Muscle layer of duodenum (tissue), 2 donors: ENCODE data around the gene ADAM15.
A peak's percentile ranks its signal among the peaks of the same experiment; 100 is the strongest.

Experiments used
- H3K27ac ChIP-seq: one replicate; pipeline ENCODE4 v1.7.0; 2013; ENCODE audit warnings: mild to moderate bottlenecking, low read length
- H3K27me3 ChIP-seq: one replicate; pipeline ENCODE4 v1.7.0; 2013; ENCODE audit warnings: low read depth, mild to moderate bottlenecking, control low read depth, low read length
- H3K36me3 ChIP-seq, 2 donors: one replicate each; pipeline ENCODE4 v1.7.0; 2013; ENCODE audit warnings: low read length in 2 of 2, control low read depth in 1 of 2, mild to moderate bottlenecking in 1 of 2; ENCODE audit not compliant: insufficient read depth in 2 of 2, control insufficient read depth in 1 of 2
- H3K4me1 ChIP-seq, 2 donors: one replicate each; pipeline ENCODE4 v1.7.0; 2013; ENCODE audit warnings: low read length in 2 of 2, mild to moderate bottlenecking in 2 of 2, control low read depth in 1 of 2, moderate library complexity in 1 of 2; ENCODE audit not compliant: insufficient read depth in 2 of 2, control insufficient read depth in 1 of 2
- H3K4me3 ChIP-seq, 2 donors: one replicate each; pipeline ENCODE4 v1.7.0; 2013; ENCODE audit warnings: low read length in 2 of 2, low read depth in 1 of 2, mild to moderate bottlenecking in 1 of 2
- H3K9me3 ChIP-seq, 2 donors: one replicate each; pipeline ENCODE4 v1.7.0; 2013; ENCODE audit warnings: low read length in 2 of 2, control low read depth in 1 of 2, mild to moderate bottlenecking in 1 of 2; ENCODE audit not compliant: control insufficient read depth in 1 of 2
- donor health status: healthy.

The ADAM15 gene

DNA sequence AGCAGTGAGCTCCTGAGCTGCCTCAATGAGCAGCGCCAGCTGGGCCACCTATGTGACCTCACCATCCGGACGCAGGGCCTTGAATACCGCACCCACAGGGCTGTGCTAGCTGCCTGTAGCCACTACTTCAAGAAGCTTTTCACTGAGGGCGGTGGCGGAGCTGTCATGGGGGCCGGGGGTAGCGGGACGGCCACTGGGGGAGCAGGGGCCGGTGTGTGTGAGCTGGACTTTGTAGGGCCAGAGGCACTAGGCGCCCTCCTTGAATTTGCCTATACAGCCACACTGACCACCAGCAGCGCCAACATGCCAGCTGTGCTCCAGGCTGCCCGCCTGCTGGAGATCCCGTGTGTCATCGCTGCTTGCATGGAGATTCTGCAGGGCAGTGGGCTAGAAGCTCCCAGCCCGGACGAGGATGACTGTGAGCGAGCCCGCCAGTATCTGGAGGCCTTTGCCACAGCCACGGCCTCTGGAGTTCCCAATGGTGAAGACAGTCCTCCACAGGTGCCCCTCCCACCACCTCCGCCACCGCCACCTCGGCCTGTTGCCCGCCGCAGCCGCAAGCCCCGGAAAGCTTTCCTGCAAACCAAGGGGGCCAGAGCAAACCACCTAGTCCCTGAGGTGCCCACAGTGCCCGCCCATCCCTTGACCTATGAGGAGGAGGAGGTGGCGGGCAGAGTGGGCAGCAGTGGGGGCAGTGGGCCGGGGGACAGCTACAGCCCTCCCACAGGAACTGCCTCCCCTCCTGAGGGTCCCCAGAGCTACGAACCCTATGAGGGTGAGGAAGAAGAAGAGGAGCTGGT is 36.2 kb upstream of the ADAM15 start:
- Histone ChIP-seq H3K9me3 (no peaks in the 10 kb centered on the region), H3K27me3 (no peaks in the 10 kb centered on the region), H3K4me1 (peaks cover 22 to 40% of the 10 kb centered on the region in 2 donors), H3K4me3 (no peak overlapping the region), H3K27ac (no peak overlapping the region), H3K36me3 (peaks cover 4 to 23% of the 10 kb centered on the region in 2 donors)

DNA sequence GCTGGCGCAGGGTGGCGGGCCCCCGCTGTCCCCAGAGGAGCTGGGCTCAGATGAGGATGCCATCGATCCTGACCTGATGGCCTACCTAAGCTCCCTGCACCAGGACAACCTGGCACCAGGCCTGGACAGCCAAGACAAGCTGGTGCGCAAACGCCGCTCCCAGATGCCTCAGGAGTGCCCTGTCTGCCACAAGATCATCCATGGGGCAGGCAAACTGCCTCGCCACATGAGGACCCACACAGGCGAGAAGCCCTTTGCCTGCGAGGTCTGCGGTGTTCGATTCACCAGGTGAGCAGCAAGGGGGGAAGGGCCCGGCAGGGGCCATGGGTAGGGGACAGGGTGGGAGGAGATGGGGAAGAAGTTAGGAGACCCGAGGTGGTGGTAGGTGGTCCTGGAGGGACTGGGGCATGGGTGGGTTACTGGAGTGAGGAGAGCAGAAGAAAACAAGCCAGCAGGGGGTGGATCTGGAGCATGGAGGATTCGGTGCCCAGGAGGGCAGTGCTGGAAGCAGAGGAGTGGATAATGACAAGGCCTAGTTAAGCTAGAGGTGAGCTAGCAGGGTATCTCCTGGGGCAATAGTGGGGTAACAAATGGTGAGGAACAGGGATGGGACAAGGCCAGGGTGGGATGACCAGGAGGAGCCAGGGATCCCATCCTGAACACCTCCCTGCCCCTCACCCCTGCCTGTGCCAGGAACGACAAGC is 35.4 kb upstream of the ADAM15 start:
- no peaks in the 10 kb centered on the region for H3K27me3 ChIP-seq
- H3K4me3 ChIP-seq, result no peak overlapping the region
- H3K9me3 ChIP-seq, result no peaks in the 10 kb centered on the region
- H3K36me3 ChIP-seq, result peaks cover 4 to 23% of the 10 kb centered on the region in 2 donors
- no peak overlapping the region for H3K27ac ChIP-seq
- H3K4me1 ChIP-seq, result peaks cover 18 to 32% of the 10 kb centered on the region in 2 donors

GRCh38 chr1:155016231-155016831 is 34.8 kb upstream of the ADAM15 start:
- H3K27ac ChIP-seq, result peak overlapping the region; percentile 82
- H3K9me3 ChIP-seq, result no peaks in the 10 kb centered on the region
- H3K36me3 ChIP-seq, result peaks cover 4 to 23% of the 10 kb centered on the region in 2 donors
- no peaks in the 10 kb centered on the region for H3K27me3 ChIP-seq
- H3K4me3 ChIP-seq, result peak overlapping the region in 1 of 2 donors; percentile 21
- H3K4me1 ChIP-seq, result peaks cover 12 to 32% of the 10 kb centered on the region in 2 donors

GRCh38 chr1:155017041-155017945 is 33.8 kb upstream of the ADAM15 start:
- Histone ChIP-seq H3K27me3 (no peaks in the 10 kb centered on the region), H3K9me3 (no peaks in the 10 kb centered on the region), H3K4me3 (peak overlapping the region; percentile 48 to 49), H3K27ac (peak overlapping the region; percentile 82), H3K4me1 (peaks cover 11 to 23% of the 10 kb centered on the region in 2 donors), H3K36me3 (peaks cover 4 to 23% of the 10 kb centered on the region in 2 donors)

DNA sequence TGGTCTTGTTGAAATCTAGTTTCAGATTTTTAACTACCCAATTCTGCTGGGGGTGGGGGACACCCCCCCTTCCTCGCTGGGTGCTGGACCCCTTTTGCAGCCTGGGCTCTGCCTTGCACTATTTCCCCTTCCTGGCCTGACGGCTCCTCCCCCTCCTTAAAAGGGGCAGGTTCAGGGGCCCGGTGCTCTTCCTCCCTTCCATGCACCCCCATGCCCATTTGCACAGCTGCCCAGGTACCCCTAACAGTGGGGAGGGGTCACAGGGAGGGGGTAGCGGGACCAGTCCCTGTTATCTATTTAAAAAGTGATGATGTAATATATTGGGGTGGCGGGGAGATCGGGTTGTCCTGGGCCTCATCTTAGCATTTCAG is 33.2 kb upstream of the ADAM15 start:
- Histone ChIP-seq H3K36me3 (peaks cover 4 to 23% of the 10 kb centered on the region in 2 donors), H3K27me3 (no peaks in the 10 kb centered on the region), H3K4me1 (peaks cover 8 to 19% of the 10 kb centered on the region in 2 donors), H3K4me3 (peak overlapping the region; percentile 48 to 49), H3K27ac (peak overlapping the region; percentile 58), H3K9me3 (no peaks in the 10 kb centered on the region)

DNA sequence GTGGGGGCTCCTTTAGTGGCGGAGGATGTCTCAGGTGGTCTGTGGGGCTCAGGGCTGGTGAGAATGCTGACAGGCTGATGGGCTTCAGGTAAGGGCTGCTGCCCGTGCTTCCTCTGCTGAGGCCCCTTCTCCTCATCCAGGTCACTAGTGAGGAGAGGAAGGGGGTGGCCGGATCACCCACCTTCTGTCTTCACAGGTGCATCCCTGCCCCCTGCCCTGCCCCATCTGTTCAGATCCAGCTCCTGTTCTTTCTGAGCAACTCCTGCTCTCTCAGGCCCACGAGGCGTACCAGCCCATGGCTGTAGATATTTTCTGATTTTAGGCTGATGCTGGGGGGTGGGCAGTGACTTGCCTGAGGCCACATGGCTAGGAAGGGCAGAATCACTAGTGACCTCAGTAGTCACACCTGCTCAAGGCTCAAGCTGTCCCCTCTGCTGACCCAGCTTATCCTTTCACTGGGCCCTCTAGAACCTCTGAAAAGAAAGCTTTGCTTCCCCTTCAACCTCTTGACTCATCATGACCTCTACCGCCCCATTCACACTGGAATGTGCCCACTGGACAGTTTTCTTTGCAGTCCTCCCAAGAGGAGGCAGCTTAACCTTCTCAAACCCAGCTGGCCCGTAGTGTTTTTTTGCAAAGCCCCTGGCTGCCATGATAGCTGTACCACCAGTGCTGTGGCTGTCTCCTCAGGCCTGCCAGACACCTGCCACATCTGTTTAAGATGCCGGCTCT is 32.3 kb upstream of the ADAM15 start:
- Histone ChIP-seq H3K27me3 (no peaks in the 10 kb centered on the region), H3K4me3 (no peak overlapping the region), H3K36me3 (peaks cover 4 to 23% of the 10 kb centered on the region in 2 donors), H3K27ac (no peak overlapping the region), H3K4me1 (peaks cover 4 to 19% of the 10 kb centered on the region in 2 donors), H3K9me3 (no peaks in the 10 kb centered on the region)

DNA sequence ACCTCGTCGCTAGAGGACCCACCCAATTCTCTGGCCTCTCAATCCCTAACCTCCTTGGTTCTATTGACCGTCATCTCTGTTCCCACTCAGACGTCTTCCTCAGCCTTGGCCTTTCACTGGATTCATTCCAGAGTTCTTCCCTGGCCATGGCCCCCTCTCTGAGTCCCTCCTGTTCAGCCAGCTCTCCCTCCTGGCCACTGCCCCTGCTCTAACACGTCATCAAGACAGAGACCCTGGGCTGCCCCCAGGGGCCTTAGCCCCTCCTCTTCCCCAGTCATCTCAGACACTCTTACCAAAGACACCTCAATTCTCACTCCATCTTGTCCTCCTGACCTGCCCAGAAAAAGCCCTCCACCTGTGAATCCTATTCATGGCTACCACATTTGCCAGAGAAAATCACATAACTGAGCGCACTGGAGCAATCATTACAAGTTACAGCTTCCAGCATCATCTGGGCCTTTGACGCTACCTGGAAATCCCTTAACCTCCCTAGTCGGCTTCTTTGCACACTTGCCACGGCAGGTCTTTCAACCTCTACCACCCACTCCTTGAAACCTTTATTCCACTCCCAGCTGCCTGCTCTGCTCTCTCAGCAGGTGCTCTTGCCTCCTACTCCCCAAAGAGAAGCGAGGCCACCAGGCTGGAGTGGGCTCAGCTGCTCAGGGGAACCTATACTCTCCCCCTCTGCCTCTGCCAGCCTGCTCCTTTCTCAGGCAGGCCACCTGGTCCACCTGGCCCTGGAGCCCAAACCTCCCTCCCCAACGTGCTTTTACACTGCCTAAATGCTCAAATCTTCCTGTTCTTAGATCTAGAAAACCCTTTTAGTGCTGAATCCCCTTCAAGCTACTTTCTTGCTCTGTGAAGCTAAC is 31.5 kb upstream of the ADAM15 start:
- Histone ChIP-seq H3K27ac (no peak overlapping the region), H3K4me3 (no peak overlapping the region), H3K4me1 (peaks cover 4 to 19% of the 10 kb centered on the region in 2 donors), H3K36me3 (peaks cover 4 to 17% of the 10 kb centered on the region in 2 donors), H3K9me3 (no peaks in the 10 kb centered on the region), H3K27me3 (no peaks in the 10 kb centered on the region)

GRCh38 chr1:155022136-155022926 is 28.8 kb upstream of the ADAM15 start:
- no peaks in the 10 kb centered on the region for H3K27me3 ChIP-seq
- H3K36me3 ChIP-seq, result no peaks in the 10 kb centered on the region
- no peak overlapping the region for H3K4me3 ChIP-seq
- H3K27ac ChIP-seq, result no peak overlapping the region
- H3K9me3 ChIP-seq, result no peaks in the 10 kb centered on the region
- H3K4me1 ChIP-seq, result peaks cover 0 to 9% of the 10 kb centered on the region in 2 donors

DNA sequence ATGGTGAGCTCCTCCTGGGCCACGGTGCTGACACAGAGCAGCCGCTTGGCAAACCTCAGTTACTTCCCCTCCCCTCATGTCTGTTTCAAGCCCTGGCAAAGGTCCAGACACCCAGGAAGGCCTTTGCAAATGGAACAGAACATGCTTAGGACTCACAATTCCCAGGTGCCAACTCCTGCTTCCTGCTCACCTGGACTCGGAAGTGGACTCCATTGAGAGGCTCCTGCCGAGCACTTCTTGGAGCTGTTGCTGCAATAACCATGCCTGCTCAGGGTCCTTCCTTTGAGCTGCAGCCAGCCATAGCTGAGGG is 28.2 kb upstream of the ADAM15 start:
- Histone ChIP-seq H3K4me3 (no peak overlapping the region), H3K4me1 (peaks cover 0 to 4% of the 10 kb centered on the region in 2 donors), H3K27ac (no peak overlapping the region), H3K9me3 (no peaks in the 10 kb centered on the region), H3K36me3 (no peaks in the 10 kb centered on the region), H3K27me3 (no peaks in the 10 kb centered on the region)
